HUES64 (cell line): ENCODE measurements around the gene RSPH10B2.
"Not testable (repeated sequence)": the region's sequence is repeated elsewhere in the genome, so short reads cannot be mapped to it uniquely, and the experiment has no call there.

Experiments used
- H3K27ac ChIP-seq: 2 replicates; pipeline ENCODE4 v1.7.0; 2013; ENCODE audit warnings: low read depth, low read length, inconsistent platforms
- H3K27me3 ChIP-seq: 2 replicates; pipeline ENCODE4 v1.6.1; 2013; ENCODE audit warnings: mild to moderate bottlenecking, low read length; ENCODE audit not compliant: insufficient read depth
- H3K36me3 ChIP-seq: 2 replicates; pipeline ENCODE4 v1.6.1; 2013; ENCODE audit warnings: mild to moderate bottlenecking, low read length; ENCODE audit not compliant: insufficient read depth
- H3K4me1 ChIP-seq: 2 replicates; pipeline ENCODE4 v1.6.1; 2013; ENCODE audit warnings: mild to moderate bottlenecking, low read length, moderate library complexity; ENCODE audit not compliant: insufficient read depth
- H3K4me3 ChIP-seq: 2 replicates; pipeline ENCODE4 v1.5.1; 2013; ENCODE audit warnings: mild to moderate bottlenecking, low read length, moderate library complexity
- H3K9ac ChIP-seq: 2 replicates; pipeline ENCODE4 v1.6.1; 2013; ENCODE audit warnings: mild to moderate bottlenecking, low read depth, low read length
- H3K9me3 ChIP-seq: 2 replicates; pipeline ENCODE4 v1.6.1; 2013; ENCODE audit warnings: low read depth, low read length; ENCODE audit not compliant: insufficient read depth
- WGBS: fragments of 150-250, 120-280 bp; methylation state at CpG from one replicate; pipeline ENCODE4 v1.1.7; 2013; ENCODE audit warnings: missing lambda C conversion rate; 5-methylcytosine and 5-hydroxymethylcytosine counted together

Gene RSPH10B2

DNA sequence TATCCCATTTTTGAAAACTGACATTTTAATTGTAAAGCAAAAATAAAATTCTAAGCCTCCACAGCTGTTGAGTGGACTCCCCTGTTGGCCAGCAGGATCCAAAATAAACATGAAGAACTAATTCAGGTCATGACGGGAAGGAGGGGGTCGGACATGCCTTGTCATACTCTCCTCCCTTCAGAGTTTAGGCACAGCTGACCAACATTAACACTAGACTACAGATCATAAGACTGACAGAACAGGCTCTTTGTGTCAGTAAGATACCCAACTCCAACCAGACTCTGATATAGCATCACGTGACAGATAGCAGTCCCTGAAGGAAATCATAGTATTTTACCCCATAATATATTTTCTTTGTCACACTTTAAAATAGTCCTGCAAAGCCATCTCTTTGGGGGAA lies 26.2 kb upstream of the RSPH10B2 start:
- no peaks in the 10 kb centered on the region for H3K4me1 ChIP-seq
- 94% methylated on average over 3 of the region's 3 CpGs for WGBS
- H3K9me3 ChIP-seq, result no peaks in the 10 kb centered on the region
- H3K36me3 ChIP-seq, result peaks cover 9% of the 10 kb centered on the region
- no peak overlapping the region for H3K27ac ChIP-seq
- H3K9ac ChIP-seq, result no peak overlapping the region
- no peaks in the 10 kb centered on the region for H3K27me3 ChIP-seq
- no peak overlapping the region for H3K4me3 ChIP-seq

- H3K27me3 ChIP-seq, H3K9me3 ChIP-seq, H3K27ac ChIP-seq, H3K4me1 ChIP-seq: not testable (repeated sequence)
- Histone ChIP-seq H3K4me3 (peak overlapping the region; percentile 94), H3K36me3 (peaks cover 23% of the 10 kb centered on the region), H3K9ac (peak overlapping the region; percentile 30; the same call in 1 of the 2 replicates)
- 85% methylated on average over 29 of the region's 29 CpGs for WGBS
These were observed 24.9 kb upstream of the RSPH10B2 start for GRCh38 chr7:6728893-6729491.

- Histone ChIP-seq H3K9ac (peak overlapping the region; percentile 78), H3K27ac (peak overlapping the region; percentile 75), H3K27me3 (no peaks in the 10 kb centered on the region), H3K9me3 (no peaks in the 10 kb centered on the region), H3K36me3 (peaks cover 29% of the 10 kb centered on the region), H3K4me3 (peak overlapping the region; percentile 94), H3K4me1 (no peaks in the 10 kb centered on the region)
- 1% methylated on average over 66 of the region's 66 CpGs for WGBS
These were observed 24.2 kb upstream of the RSPH10B2 start for GRCh38 chr7:6729492-6730342.

DNA sequence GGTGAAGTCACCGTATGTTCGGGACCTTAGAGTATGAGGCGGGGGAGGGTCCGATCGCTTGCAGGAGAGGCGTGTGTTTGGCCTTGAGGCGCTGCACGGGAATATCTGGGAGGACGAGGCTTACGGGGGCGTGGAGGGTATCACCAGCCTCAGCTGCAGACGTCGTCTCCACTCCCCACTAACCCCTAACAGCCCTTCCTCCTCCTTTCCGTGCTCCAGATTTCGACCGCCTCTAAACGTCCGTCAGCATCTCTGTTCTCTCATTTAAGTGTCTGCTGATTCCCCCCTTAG lies 23.6 kb upstream of the RSPH10B2 start:
- Histone ChIP-seq H3K9ac (peak overlapping the region; percentile 78), H3K4me1 (no peaks in the 10 kb centered on the region), H3K27ac (no peak overlapping the region), H3K9me3 (no peaks in the 10 kb centered on the region), H3K36me3 (peaks cover 35% of the 10 kb centered on the region), H3K4me3 (peak overlapping the region; percentile 94), H3K27me3 (no peaks in the 10 kb centered on the region)
- 4% methylated on average over 18 of the region's 18 CpGs for WGBS

- not testable (repeated sequence) for H3K9ac ChIP-seq, H3K27me3 ChIP-seq, H3K27ac ChIP-seq, H3K9me3 ChIP-seq, H3K4me1 ChIP-seq, H3K4me3 ChIP-seq
- no CpG with 5 or more reads among the region's 11 CpGs for WGBS
- peaks cover 56% of the 10 kb centered on the region for H3K36me3 ChIP-seq
These were observed 15.5 kb upstream of the RSPH10B2 start for GRCh38 chr7:6738415-6738814.

DNA sequence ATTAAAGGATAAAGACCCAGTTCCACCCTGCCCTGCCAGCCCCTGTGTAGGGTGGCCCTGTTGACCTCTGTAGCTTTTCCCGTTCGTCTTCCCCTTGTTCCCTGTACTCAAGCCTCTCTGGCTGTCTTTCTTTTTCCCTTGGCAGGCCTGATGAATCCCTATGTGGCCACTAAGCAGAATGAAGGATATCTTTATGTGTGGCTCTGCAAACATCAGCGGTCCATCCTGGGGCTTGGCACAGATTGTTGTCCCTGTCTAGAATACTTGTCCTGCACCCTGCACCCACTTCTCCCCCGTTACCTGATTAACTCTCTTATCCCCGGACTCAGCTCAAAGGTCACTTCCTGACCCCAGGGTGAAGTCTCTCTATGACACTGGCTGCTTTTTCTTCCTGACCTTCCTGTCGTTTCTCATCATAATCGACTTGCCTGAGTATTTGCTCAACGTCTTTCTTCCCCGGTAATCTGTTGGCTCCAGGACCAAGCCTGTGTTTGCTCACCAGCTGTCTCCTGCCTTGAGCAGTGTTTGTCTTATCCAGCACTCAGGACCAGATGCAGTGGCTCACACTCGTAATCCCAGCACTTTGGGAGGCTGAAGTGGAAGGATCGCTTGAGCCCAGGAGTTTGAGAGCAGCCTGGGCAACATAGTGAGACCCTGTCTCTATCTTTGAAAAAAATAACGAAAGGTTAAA lies 9.3 kb upstream of the RSPH10B2 start:
- not testable (repeated sequence) for H3K27ac ChIP-seq, H3K4me1 ChIP-seq
- 100% methylated on average over 1 of the region's 12 CpGs for WGBS

GRCh38 chr7:6749335-6749734 lies 4.6 kb upstream of the RSPH10B2 start:
- H3K27ac ChIP-seq, H3K4me1 ChIP-seq, H3K4me3 ChIP-seq, H3K36me3 ChIP-seq, H3K9ac ChIP-seq, H3K9me3 ChIP-seq, H3K27me3 ChIP-seq: not testable (repeated sequence)
- WGBS, result 96% methylated on average over 6 of the region's 12 CpGs

More for the DNA sequence above, 9.3 kb upstream of the RSPH10B2 start:
- not testable (repeated sequence) for H3K9me3 ChIP-seq, H3K27me3 ChIP-seq, H3K4me3 ChIP-seq, H3K9ac ChIP-seq
- peaks cover 14% of the 10 kb centered on the region for H3K36me3 ChIP-seq

- not testable (repeated sequence) for H3K27ac ChIP-seq, H3K27me3 ChIP-seq, H3K9me3 ChIP-seq, H3K4me1 ChIP-seq, H3K36me3 ChIP-seq, H3K4me3 ChIP-seq, H3K9ac ChIP-seq
- WGBS, result 91% methylated on average over 3 of the region's 6 CpGs
These were observed 3.7 kb upstream of the RSPH10B2 start for GRCh38 chr7:6750173-6750572.

- not testable (repeated sequence) for H3K4me1 ChIP-seq, H3K9ac ChIP-seq, H3K27ac ChIP-seq, H3K4me3 ChIP-seq, H3K36me3 ChIP-seq, H3K9me3 ChIP-seq, H3K27me3 ChIP-seq
- WGBS, result no CpG with 5 or more reads among the region's 12 CpGs
These were observed 7.3 kb downstream of the RSPH10B2 start for GRCh38 chr7:6761186-6761585.

- H3K27ac ChIP-seq, H3K4me3 ChIP-seq, H3K9ac ChIP-seq, H3K36me3 ChIP-seq, H3K27me3 ChIP-seq, H3K9me3 ChIP-seq, H3K4me1 ChIP-seq: not testable (repeated sequence)
- 80% methylated on average over 2 of the region's 6 CpGs for WGBS
These were observed 27.7 kb downstream of the RSPH10B2 start for GRCh38 chr7:6781581-6781980.

- H3K9ac ChIP-seq, H3K4me3 ChIP-seq, H3K9me3 ChIP-seq, H3K27me3 ChIP-seq, H3K36me3 ChIP-seq, H3K27ac ChIP-seq, H3K4me1 ChIP-seq: not testable (repeated sequence)
- WGBS, result no CpG with 5 or more reads among the region's 13 CpGs
These were observed 35.5 kb downstream of the RSPH10B2 start for GRCh38 chr7:6789353-6789752.
